OCI-M2 (cell line): ENCODE data around the gene RAB14.
A peak's percentile ranks its signal among the peaks of the same experiment; 100 is the strongest.

ENCODE experiments used
- DNase-seq: peaks from one replicate; lab custom pipeline; 2025; ENCODE audit not compliant: unreplicated experiment; lab: John Stamatoyannopoulos, UW

The RAB14 gene

DNA sequence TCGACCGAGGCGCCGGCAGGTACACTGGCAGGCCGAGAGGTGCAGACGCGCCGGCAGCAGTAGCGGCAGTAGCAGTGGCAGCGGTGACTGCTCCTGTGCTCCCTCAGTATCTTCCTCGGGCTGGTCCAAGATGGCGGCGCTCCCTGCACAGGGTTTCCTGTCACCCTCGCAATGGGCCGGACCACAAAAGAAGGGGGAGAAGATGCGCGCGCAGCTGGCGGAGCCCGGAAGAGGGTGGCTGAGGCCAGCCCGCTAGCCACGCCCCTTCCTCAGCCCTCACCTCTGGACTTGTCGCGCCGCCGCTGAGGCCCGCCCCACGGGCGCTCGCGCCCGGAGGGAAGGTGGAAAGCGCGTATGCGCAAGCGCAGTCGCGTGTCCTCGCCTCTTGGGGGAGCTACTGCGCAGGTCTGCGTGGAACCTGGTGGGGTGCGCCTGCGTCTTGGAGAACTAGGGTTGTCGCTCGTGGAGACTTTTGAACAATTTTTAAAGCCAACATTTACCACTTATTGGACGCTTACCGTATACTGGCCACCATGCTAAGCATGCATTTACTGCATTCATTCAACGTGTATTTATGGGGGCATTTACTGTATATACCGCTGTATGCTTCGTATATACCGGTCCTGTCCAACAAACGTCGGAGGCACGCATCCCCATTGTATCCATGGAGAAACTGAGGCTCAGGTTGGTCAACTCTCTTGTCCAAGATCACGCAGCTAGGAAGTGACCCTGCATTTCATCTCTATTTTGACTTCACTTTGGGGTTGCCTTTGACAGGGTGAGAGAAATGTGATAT lies at the start of gene RAB14:
Gene RAB14, minus strand, starts transcription at position 132 of the 796 bp plus-strand sequence. CDS start 8,457 bp downstream, outside the sequence.
- peak; percentile 85 for DNase-seq

DNA sequence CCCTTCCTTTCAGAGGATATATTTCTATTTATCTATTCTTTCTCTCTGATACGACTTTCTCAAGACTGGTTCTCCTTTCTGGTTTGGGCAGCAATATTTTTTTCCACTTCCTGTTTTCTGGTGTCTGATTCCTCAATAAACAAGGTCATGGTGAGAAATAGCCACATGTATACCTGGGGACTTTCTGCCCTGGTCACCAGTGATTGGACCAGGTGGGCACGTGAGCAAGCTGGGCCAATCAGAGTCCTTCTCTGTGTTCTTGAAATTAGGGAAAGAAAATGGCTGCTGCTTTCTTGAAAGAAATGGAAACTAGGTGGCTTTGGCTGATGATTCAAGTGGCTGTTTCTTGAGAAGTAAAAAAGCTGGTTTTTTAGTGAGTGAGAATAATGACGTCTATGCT lies 47.9 kb upstream of the RAB14 start:
- DNase-seq = no peak

DNA sequence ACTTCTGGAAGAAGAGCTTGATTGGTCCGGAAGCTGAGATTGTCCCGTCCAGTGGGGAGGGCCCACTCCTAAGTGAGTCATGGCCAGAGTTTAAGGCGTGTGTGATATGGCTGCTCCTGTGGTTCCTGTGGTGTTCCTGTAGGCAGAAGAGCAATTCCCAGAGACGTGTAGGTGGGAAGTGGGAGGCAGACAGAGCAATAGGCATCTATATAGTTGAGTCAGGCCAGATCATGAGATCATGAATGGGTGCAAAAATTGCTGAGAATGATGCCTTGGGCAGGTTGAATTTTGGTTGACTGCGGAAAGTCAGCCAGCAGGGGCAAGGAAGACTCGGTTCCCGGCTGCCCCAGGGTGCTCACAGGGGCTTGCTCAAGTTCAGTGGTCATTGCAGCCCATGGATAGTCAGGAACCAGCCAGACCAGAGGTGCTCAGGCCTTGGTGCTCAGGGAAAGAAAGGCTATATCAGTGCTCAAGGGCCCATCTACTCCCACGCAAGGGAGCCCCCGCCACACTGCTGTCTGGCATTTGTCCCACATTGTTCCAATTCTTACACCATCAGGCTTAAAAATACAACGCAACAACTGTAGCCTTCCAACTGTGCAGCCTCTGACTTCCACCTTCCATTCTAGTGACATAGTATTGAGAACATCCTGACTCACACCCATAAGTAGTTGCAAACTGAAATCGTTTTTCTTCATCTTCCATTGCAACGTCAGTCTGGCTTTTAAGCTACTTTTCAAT lies 45.3 kb upstream of the RAB14 start:
- DNase-seq = no peak

DNA sequence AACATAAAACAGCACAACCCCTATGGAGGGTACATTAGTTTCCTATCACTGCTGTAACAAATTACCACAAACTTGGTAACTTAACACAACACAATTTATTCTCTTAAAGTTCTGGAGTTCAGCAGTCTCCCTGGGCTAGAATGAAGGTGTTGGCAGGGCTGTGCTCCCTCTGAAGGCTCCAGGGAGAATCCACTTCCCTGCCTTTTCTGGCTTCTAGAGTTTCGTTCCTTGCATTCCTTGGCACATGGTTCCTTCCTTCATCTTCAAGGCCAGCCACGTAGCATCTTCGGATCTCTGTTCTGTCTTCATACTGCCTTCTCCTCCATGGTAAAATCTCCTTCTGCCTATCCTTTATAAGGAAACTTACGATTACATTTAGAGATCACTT lies 41.3 kb upstream of the RAB14 start:
- DNase-seq = no peak

DNA sequence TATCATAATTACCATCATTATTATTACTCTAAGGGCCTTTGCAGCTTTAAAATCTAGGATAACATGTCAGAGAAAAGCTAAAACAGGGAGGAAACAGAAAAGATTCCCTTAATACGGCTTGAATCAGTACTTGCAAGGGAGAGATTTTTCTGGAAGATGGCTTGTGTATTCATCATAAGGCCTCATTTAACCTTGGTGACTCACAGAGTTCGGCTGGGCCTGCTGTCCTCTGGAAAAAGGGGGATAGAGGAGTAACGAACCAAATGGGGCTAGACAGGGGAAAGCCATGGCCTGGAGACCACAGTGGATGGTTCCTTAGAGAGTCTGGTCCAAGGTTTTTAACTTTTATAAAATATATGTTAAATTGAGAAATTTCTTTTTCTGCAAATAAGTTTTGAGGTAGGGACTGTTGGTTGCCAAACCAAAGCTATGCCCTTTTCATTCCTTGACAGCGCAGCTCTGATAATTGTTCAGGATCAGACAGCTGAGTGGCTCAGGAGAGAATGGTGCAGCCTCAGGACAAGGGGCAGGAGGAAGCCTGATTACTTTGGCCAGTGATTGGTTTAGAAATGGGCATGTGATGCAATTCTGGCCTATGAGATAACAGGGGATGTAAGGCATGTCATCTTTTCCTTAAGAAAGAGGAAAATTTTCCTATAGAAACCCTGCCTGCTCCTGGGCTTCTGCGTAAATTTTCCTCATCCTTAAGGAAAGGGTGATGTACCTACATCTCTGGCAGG lies 40.7 kb upstream of the RAB14 start:
- DNase-seq = no peak

DNA sequence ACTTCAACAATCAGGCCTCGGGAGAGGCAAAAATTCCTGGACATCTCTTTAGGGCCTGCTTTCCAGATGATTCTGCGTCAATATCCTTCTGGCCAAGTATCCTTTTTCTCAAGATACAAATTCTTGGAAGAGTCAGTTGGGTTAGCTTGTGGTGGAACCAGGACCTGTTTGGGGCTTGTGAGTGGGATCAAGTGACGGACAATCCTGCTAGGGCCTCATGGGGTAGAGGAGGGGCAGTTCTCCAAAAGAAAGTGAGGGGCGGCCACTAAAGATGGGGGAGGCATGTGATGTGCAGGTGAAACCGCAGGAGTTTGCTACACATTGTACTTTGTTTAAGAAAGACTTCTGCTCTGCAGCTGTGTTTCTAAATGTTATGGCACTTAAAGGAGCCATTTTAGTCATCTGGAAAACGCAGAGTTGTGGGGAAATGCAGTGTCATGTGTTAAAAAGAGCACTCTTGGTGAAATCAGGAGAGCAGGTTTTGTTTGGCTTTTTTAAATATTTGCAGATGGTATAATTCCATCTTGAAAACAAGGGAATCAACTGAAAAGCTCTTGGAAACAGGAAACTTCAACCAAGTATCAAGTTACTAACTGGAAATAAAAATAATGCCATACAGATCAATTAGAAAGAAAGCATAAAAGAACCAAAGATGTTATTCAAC lies 38.9 kb upstream of the RAB14 start:
- no peak for DNase-seq

GRCh38 chr9:121239851-121240250 lies 38.2 kb upstream of the RAB14 start:
- DNase-seq = no peak

GRCh38 chr9:121239071-121239470 lies 37.4 kb upstream of the RAB14 start:
- no peak for DNase-seq

DNA sequence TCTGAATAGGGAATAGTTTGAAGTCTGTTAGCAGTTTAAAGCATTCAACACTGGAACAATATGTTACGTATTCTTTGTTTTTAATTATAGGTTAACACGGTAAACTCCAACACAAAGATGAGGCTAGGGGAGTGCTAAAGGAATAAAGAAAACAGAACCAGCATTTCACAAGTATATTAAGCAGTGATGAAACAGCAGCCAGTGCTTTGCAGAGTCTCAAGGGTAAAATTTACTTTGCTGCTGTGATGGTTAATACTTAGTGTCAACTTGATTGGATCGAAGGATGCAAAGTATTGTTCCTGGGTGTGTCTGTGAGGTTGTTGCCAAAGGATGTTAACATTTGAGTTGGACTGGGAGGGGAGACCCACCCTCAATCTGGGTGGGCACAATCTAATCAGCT lies 36.2 kb upstream of the RAB14 start:
- DNase-seq = no peak

DNA sequence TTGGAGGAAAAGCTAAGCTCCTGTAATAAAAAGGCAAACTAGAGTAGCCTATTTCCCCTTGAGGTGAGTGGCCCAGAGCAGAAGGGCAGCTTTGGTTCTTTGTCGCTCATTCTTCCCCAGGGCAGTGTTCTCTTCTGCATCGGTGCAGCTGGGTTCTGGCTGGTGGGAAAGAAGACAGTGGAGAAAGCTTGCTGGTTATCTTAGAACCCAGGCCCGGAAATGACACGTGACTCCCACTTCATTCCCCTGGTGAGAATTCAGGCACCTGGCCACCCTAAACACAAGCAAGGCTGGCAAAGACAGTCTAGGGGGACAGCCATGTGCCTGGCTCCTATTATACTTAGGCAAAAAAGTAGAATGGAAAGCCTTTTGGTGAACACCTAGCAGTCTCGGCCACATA lies 33.8 kb upstream of the RAB14 start:
- no peak for DNase-seq

DNA sequence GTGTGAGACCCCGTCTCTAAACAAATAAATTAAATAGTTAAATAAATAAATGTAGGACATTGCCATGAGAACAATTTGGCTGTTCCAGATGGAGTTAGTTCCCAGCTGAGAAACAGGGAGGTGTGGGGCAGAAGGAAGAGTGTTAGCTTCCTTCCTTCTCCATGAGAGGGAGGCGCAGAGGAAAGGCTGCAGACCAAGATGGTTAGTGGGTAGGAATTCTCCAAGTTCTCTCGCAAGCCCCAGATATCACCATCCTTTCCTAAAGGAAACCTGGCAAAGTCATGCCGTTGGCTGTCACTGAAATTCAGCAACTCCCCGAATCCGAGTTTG lies 33.1 kb upstream of the RAB14 start:
- DNase-seq = no peak

DNA sequence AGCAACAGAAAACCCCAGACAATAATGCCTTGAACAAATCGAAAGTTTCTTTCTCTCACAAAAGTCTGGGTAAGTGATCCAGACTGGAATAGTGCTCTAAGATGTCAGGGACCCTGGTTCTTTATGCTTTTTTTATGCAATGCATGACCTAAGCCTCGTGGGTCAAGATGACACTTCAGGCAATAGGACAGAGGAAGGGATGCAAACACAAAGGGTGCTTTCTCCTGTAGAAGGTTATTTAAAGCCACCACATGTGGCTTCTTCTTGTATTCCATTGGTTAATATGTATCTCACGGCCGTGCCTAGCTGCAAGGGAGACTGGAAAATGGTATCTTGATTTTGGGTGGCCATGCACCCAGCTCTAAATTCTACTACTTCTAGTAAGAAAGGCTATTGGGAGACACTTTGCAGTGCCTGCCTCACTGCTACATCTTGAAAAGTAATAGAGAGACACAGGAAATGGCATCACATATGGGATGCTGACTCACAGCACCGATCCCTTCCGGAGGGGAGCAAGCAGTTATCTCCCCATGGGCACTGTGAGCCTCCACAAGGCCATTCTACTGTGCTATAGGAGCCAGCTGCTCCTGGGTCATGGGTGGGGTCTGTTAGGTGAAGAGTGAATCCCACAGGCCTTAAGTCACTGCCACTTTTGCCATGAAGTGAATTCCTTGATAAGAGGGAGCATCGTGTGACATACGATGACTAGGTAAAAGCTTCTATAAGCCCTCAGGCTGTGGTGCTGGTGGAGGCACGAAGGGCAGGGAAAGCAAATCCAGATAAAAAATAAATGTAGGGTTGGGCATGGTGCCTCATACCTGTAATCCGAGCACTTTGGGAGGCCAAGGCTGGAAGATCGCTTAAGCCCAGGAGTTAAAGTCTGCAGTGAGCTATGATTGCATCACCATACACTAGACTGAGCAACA lies 32.5 kb upstream of the RAB14 start:
- no peak for DNase-seq

- DNase-seq = no peak
These were observed 30.6 kb upstream of the RAB14 start for GRCh38 chr9:121232251-121232650.

GRCh38 chr9:121230256-121230655 lies 28.6 kb upstream of the RAB14 start:
- DNase-seq = no peak

DNA sequence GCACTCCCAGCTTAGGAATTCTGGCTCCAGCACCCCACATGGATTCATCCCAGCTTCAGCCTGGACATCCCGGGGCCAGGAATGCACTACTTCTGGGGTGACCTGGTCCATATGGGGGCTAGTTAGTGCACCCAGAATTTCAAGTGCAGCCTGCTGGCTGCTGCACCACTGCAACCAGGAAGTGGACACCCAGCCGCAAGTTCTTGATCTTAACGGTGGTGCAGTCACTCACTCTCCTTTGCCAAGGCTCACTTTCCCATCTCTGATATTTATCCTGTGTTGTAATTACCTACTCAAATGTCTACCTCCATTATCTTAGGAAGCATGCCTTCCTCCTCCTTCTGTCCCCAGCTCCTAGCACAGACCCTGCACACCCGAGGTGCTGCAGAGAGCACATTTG lies 26.2 kb upstream of the RAB14 start:
- no peak for DNase-seq

DNA sequence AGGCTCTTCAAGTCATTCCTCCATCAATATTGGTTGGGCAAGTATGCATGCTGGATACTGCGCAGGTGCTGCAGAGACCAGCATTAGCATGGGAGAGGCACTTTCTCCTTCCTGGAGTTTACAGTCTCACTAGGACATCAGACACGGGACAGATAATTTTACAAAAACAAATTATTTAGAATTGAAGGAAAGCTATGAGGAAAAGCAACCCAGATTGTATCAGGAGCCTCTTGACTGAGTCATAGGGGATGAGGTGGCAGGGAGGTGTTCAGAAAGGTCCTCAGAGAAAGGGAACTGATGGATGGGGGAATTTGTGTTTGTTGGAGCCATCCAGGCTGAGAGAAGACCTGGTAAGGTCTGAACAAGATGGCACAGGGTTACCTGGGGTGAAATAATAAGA lies 24.5 kb upstream of the RAB14 start:
- no peak for DNase-seq

- DNase-seq = no peak
These were observed 23.6 kb upstream of the RAB14 start for GRCh38 chr9:121225240-121225639.

- DNase-seq = no peak
These were observed 21.0 kb upstream of the RAB14 start for GRCh38 chr9:121222524-121223171.

GRCh38 chr9:121221664-121222055 lies 20.0 kb upstream of the RAB14 start:
- DNase-seq = no peak
